Right atrium auricular region (tissue), 2 donors: ENCODE results near the gene CCDC192. TPM values are rescaled to one million over a fixed set of nuclear protein-coding genes. Genes with fewer than 3 reads are reported as not detected.
"Not testable (repeated sequence)": the region's sequence is repeated elsewhere in the genome, so short reads cannot be mapped to it uniquely, and the experiment has no call there.

Experiments
- DNase-seq: peaks from one replicate; pipeline ENCODE4 v3.0.0-alpha.2; 2019; ENCODE audit warnings: low spot score
- H3K27ac ChIP-seq, 2 donors: fragments of 200-600 bp; sonication (generic); 1 replicate in 1 of 2; 2 replicates in 1 of 2; pipeline ENCODE4 v1.5.1; 2016 to 2019
- H3K27me3 ChIP-seq, 2 donors: fragments of 200-600 bp; sonication (generic); one replicate each; pipeline versions ENCODE4 v1.5.1 to v1.6.0; 2017 to 2019
- H3K36me3 ChIP-seq: fragments of 200-600 bp; sonication (generic); one replicate; pipeline ENCODE4 v1.5.1; 2016
- H3K4me1 ChIP-seq, 2 donors: fragments of 200-600 bp; sonication (generic); one replicate each; pipeline versions ENCODE4 v1.5.1 to v1.6.0; 2017 to 2019
- H3K4me3 ChIP-seq, 2 donors: fragments of 200-600 bp; sonication (generic); 1 replicate in 1 of 2; 2 replicates in 1 of 2; pipeline ENCODE4 v1.5.1; 2017 to 2019; ENCODE audit warnings: mild to moderate bottlenecking in 1 of 2, moderate library complexity in 1 of 2
- H3K9me3 ChIP-seq, 2 donors: fragments of 200-600 bp; sonication (generic); one replicate each; pipeline ENCODE4 v1.5.1; 2019
- total RNA-seq, 2 donors: library from RNA; depleted of rRNA; stranded (reverse); fragments of >200 nt; gene quantifications; one replicate each; pipeline ENCODE4 v1.1.0, GENCODE V29; 2016
- TF ChIP-seq, protein P1 (sequence below), 2 donors: fragments of 200-600 bp; sonication (generic); IDR thresholded peaks; one replicate each; pipeline ENCODE4 v1.5.1; 2019; ENCODE audit warnings: antibody characterized with exemption in 2 of 2

The CCDC192 gene
- total RNA-seq, 2 donors from 2014 or later, result not detected

GRCh38 chr5:127785098-127785927 is 82.1 kb downstream of the CCDC192 start:
- Histone ChIP-seq H3K36me3 (no peaks in the 10 kb centered on the region), H3K4me3 (no peak overlapping the region), H3K27me3 (no peaks in the 10 kb centered on the region), H3K9me3 (peaks cover 0 to under 1% of the 10 kb centered on the region in 2 donors), H3K4me1 (peaks cover 0 to 5% of the 10 kb centered on the region in 2 donors), H3K27ac (no peak overlapping the region)
- no peak for DNase-seq
- TF ChIP-seq, protein P1, sequence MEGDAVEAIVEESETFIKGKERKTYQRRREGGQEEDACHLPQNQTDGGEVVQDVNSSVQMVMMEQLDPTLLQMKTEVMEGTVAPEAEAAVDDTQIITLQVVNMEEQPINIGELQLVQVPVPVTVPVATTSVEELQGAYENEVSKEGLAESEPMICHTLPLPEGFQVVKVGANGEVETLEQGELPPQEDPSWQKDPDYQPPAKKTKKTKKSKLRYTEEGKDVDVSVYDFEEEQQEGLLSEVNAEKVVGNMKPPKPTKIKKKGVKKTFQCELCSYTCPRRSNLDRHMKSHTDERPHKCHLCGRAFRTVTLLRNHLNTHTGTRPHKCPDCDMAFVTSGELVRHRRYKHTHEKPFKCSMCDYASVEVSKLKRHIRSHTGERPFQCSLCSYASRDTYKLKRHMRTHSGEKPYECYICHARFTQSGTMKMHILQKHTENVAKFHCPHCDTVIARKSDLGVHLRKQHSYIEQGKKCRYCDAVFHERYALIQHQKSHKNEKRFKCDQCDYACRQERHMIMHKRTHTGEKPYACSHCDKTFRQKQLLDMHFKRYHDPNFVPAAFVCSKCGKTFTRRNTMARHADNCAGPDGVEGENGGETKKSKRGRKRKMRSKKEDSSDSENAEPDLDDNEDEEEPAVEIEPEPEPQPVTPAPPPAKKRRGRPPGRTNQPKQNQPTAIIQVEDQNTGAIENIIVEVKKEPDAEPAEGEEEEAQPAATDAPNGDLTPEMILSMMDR (IDR thresholded peaks at IDR 0.05), result no peak

DNA sequence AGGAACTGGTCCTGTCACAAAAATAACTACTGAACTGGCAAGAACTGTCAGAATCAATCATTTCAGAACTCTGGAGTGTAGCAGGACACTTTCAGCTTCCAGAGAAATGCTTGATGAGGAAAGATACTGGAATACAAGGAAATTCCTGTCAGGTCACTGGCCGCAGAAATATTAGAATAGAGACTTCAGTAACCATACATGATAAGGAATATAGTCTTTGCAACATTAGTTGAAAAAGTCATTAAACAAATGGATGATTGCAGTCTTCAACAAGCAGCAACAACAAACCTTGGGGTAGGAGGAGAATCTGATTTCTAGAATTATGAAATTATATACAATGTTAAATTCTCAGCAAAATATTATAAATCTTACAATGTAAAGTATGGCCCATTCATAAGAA is 88.2 kb downstream of the CCDC192 start:
- TF ChIP-seq, protein P1 (IDR thresholded peaks at IDR 0.05), result no peak
- H3K27ac ChIP-seq, result no peak overlapping the region
- peaks cover 0 to 20% of the 10 kb centered on the region in 2 donors for H3K9me3 ChIP-seq
- no peaks in the 10 kb centered on the region for H3K27me3 ChIP-seq
- no peak for DNase-seq
- H3K4me1 ChIP-seq, result no peaks in the 10 kb centered on the region
- H3K4me3 ChIP-seq, result no peak overlapping the region
- H3K36me3 ChIP-seq, result no peaks in the 10 kb centered on the region

DNA sequence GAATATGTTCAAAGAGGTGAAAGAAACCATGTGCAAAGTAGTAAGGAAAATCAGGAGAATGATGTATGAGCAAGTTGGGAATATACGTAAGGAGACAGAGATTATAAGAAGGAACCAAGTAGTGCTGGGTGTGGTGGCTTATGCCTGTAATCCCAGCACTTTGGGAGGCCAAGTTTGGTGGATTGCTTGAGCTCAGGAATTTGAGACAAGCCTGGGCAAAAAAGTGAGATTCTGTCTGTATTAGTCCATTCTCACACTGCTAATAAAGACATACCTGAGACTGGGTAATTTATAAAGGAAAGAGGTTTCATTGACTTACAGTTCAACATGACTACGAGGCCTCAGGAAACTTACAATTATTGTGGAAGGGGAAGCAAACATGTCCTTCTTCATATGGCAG is 88.7 kb downstream of the CCDC192 start:
- not testable (repeated sequence) for H3K27ac ChIP-seq, DNase-seq, H3K36me3 ChIP-seq, H3K4me1 ChIP-seq, H3K4me3 ChIP-seq, H3K27me3 ChIP-seq
- peaks cover 0 to 20% of the 10 kb centered on the region in 2 donors for H3K9me3 ChIP-seq

GRCh38 chr5:127793052-127793451 is 89.9 kb downstream of the CCDC192 start:
- TF ChIP-seq, protein P1 (IDR thresholded peaks at IDR 0.05), result no peak
- Histone ChIP-seq H3K36me3 (no peaks in the 10 kb centered on the region), H3K27ac (no peak overlapping the region), H3K4me1 (no peaks in the 10 kb centered on the region), H3K9me3 (peaks cover 0 to 20% of the 10 kb centered on the region in 2 donors), H3K27me3 (no peaks in the 10 kb centered on the region), H3K4me3 (no peak overlapping the region)
- DNase-seq, result no peak

GRCh38 chr5:127793879-127794278 is 90.7 kb downstream of the CCDC192 start:
- TF ChIP-seq, protein P1 (IDR thresholded peaks at IDR 0.05), result no peak
- Histone ChIP-seq H3K4me1 (no peaks in the 10 kb centered on the region), H3K27me3 (no peaks in the 10 kb centered on the region), H3K9me3 (peaks cover 0 to 20% of the 10 kb centered on the region in 2 donors), H3K27ac (no peak overlapping the region), H3K36me3 (no peaks in the 10 kb centered on the region), H3K4me3 (no peak overlapping the region)
- DNase-seq, result no peak

DNA sequence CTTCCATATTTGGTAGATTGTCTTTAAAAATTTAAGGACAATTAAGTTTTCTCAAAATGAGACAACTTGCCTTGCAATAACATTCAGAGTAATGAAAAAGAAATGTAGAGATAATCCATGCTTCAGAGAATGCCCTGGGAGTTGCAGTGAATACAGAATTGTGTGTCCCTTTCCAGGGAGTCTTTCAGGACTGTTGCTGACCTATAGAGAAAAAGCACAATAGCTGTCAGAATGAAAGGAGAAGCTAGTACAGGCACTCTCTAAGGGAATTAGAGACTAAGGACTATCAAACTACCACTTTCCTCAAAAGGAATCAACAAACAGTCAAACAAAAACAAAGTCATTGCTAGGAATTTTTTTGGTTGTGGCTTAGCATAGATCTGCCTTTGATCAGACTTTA is 93.0 kb downstream of the CCDC192 start:
- no peak for DNase-seq
- H3K36me3 ChIP-seq, result no peaks in the 10 kb centered on the region
- no peaks in the 10 kb centered on the region for H3K27me3 ChIP-seq
- H3K27ac ChIP-seq, result no peak overlapping the region
- H3K4me1 ChIP-seq, result no peaks in the 10 kb centered on the region
- TF ChIP-seq, protein P1 (IDR thresholded peaks at IDR 0.05), result no peak
- no peak overlapping the region for H3K4me3 ChIP-seq
- peaks cover 0 to 10% of the 10 kb centered on the region in 2 donors for H3K9me3 ChIP-seq
